Measurements from ENCODE around the gene OR6B2. TPM values are rescaled to one million over a fixed set of nuclear protein-coding genes. Genes with fewer than 3 reads are reported as not detected.

The OR6B2 gene
- total RNA-seq, 1 donor from 2014 or later = not detected

GRCh38 chr2:240041363-240041762, 11.1 kb upstream of the OR6B2 start:
- Histone ChIP-seq H3K4me1 (no peaks in the 10 kb centered on the region), H3K9me3 (no peaks in the 10 kb centered on the region), H3K36me3 (no peaks in the 10 kb centered on the region), H3K27me3 (no peaks in the 10 kb centered on the region), H3K4me3 (no peak overlapping the region), H3K27ac (no peak overlapping the region)
- intact Hi-C loops (cut with DNase I) = no loop called here
- TF ChIP-seq POLR2AphosphoS5 (IDR thresholded peaks at IDR 0.05; ENCODE audit: insufficient read depth in 1 of 2, low read depth in 1 of 2) = no peak
- TF ChIP-seq CTCF (IDR thresholded peaks at IDR 0.05) = no peak
- TF ChIP-seq POLR2A (IDR thresholded peaks at IDR 0.05) = no peak
- DNase-seq (ENCODE audit: extremely low spot score in 2 of 2) = peak in 1 of 2 donors; percentile 44

- Histone ChIP-seq H3K27me3 (no peaks in the 10 kb centered on the region), H3K9me3 (no peaks in the 10 kb centered on the region), H3K36me3 (no peaks in the 10 kb centered on the region), H3K4me1 (no peaks in the 10 kb centered on the region), H3K27ac (no peak overlapping the region), H3K4me3 (no peak overlapping the region)
- intact Hi-C loops (cut with DNase I) = no loop called here
- TF ChIP-seq POLR2A (IDR thresholded peaks at IDR 0.05) = no peak
- no peak for TF ChIP-seq CTCF (IDR thresholded peaks at IDR 0.05)
- no peak for TF ChIP-seq POLR2AphosphoS5 (IDR thresholded peaks at IDR 0.05; ENCODE audit: insufficient read depth in 1 of 2, low read depth in 1 of 2)
- DNase-seq (ENCODE audit: extremely low spot score in 2 of 2) = no peak
These were observed 7.1 kb upstream of the OR6B2 start for GRCh38 chr2:240037358-240037757.

- intact Hi-C loops (cut with DNase I) = no loop called here
- H3K27ac ChIP-seq = no peak overlapping the region
- no peaks in the 10 kb centered on the region for H3K4me1 ChIP-seq
- DNase-seq (ENCODE audit: extremely low spot score in 2 of 2) = peak in 1 of 2 donors; percentile 58
- no peak for TF ChIP-seq POLR2AphosphoS5 (IDR thresholded peaks at IDR 0.05; ENCODE audit: insufficient read depth in 1 of 2, low read depth in 1 of 2)
- TF ChIP-seq CTCF (IDR thresholded peaks at IDR 0.05) = no peak
- TF ChIP-seq POLR2A (IDR thresholded peaks at IDR 0.05) = no peak
- no peaks in the 10 kb centered on the region for H3K36me3 ChIP-seq
- no peak overlapping the region for H3K4me3 ChIP-seq
- H3K9me3 ChIP-seq = no peaks in the 10 kb centered on the region
- no peaks in the 10 kb centered on the region for H3K27me3 ChIP-seq
These were observed 3.1 kb upstream of the OR6B2 start for GRCh38 chr2:240033330-240033678.

GRCh38 chr2:240032406-240033329, 2.4 kb upstream of the OR6B2 start:
- no peaks in the 10 kb centered on the region for H3K9me3 ChIP-seq
- no peaks in the 10 kb centered on the region for H3K27me3 ChIP-seq
- H3K4me3 ChIP-seq = no peak overlapping the region
- TF ChIP-seq POLR2A (IDR thresholded peaks at IDR 0.05) (no peak), CTCF (IDR thresholded peaks at IDR 0.05) (no peak), POLR2AphosphoS5 (IDR thresholded peaks at IDR 0.05; ENCODE audit: insufficient read depth in 1 of 2, low read depth in 1 of 2) (no peak)
- peak in 1 of 2 donors; percentile 56 for DNase-seq (ENCODE audit: extremely low spot score in 2 of 2)
- no peak overlapping the region for H3K27ac ChIP-seq
- H3K4me1 ChIP-seq = no peaks in the 10 kb centered on the region
- intact Hi-C loops (cut with DNase I) = no loop called here
- no peaks in the 10 kb centered on the region for H3K36me3 ChIP-seq

- Histone ChIP-seq H3K27me3 (no peaks in the 10 kb centered on the region), H3K36me3 (peaks cover 0 to 15% of the 10 kb centered on the region in 2 donors), H3K4me3 (peak overlapping the region; percentile 81 to 96), H3K27ac (peak overlapping the region; percentile 96), H3K9me3 (no peaks in the 10 kb centered on the region), H3K4me1 (peaks cover 28% of the 10 kb centered on the region)
- DNase-seq (ENCODE audit: extremely low spot score in 2 of 2) = peak in 1 of 2 donors; percentile 85
- no peak for TF ChIP-seq POLR2AphosphoS5 (IDR thresholded peaks at IDR 0.05; ENCODE audit: insufficient read depth in 1 of 2, low read depth in 1 of 2)
- intact Hi-C loops (cut with DNase I) = no loop called here
These were observed 5.5 kb downstream of the OR6B2 start for GRCh38 chr2:240024766-240025165.
